HG03520 (cell line): ENCODE data around the gene C1D.

Experiments
- ATAC-seq: cut with Tn5 transposase; IDR thresholded peaks from one replicate; pipeline ENCODE4 v1.9.1; 2021; ENCODE audit warnings: mild to moderate bottlenecking, moderate library complexity; ENCODE audit not compliant: unreplicated experiment

C1D gene

DNA sequence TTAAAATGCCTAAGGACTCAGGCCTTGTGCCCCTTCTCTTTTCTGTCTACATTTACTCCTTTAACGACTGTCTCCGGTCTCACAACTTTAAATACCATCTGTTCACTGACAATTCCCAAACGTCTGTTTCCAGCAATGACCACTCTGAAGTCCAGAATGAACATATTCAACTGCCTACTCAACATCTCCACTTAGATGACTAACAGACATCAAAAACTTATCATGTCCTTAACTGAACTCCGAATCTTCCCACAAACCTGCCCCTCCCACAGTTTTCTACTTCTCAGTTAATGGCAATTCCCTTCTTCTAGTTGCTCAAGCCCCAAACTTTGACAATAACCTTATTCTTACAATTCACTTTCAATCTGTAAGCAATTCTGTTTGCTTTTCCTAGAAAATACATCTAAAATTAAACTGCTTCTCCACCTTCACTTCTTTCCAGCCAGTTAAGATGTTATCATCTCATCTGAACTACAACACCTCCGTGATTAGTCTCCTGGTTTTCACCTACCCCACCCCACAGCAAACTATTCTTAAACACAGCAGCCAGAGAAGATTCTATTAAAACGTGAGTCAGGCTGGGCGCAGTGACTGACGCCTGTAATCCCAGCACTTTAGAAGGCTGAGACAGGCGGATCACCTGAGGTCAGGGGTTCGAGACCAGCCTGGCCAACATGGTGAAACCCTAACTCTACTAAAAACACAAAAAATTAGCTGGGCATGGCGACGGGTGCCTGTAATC is 2.8 kb downstream of the C1D start:
- no peak for ATAC-seq

GRCh38 chr2:68057658-68058396 is 5.0 kb downstream of the C1D start:
- no peak for ATAC-seq

GRCh38 chr2:68052717-68053422 is 9.9 kb downstream of the C1D start:
- no peak for ATAC-seq

DNA sequence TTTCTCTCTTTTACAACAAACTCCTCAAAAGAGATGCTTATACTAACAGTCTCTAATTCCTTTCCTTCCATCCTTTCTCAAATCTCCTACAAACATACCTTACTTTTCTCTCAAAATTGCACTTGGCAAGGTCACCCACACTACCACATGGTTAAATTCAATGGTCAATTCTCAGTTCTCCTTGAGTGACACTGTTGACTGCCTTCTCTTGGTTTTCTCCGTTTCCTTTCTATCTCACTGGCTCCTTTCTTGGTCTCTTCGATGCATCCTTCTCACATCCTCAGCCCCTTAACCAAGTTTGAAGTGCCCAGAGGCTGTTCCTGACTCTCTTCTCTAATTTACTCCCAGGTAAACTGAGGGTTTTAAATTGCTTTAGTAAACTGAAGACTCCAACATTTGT is 12.5 kb downstream of the C1D start:
- no peak for ATAC-seq

- no peak for ATAC-seq
Observed at GRCh38 chr2:68046642-68047240, 16.1 kb downstream of the C1D start.

GRCh38 chr2:68046224-68046623 is 16.6 kb downstream of the C1D start:
- no peak for ATAC-seq

DNA sequence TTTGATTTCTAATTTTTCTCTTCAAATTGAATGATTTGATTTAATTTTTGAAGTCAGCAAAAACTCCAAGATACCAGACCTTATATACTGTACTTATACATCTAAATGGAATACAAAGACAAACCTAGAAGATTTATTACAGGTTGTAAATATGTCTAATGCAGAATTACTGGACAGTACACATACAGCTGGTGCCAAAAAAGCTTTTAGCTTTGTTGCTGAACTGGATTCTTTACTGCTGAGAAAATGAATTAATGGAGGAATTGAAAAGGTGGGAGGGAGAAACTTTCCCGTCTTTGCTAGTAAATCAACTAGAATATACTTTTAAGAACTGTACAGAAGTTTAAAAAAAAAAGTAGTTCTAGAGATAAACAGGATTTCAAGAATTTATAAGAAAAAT is 17.5 kb downstream of the C1D start:
- no peak for ATAC-seq

- ATAC-seq, result no peak
Observed at GRCh38 chr2:68044099-68044498, 18.7 kb downstream of the C1D start.

GRCh38 chr2:68043695-68044094 is 19.1 kb downstream of the C1D start:
- no peak for ATAC-seq

GRCh38 chr2:68043032-68043431 is 19.8 kb downstream of the C1D start:
- ATAC-seq, result no peak

DNA sequence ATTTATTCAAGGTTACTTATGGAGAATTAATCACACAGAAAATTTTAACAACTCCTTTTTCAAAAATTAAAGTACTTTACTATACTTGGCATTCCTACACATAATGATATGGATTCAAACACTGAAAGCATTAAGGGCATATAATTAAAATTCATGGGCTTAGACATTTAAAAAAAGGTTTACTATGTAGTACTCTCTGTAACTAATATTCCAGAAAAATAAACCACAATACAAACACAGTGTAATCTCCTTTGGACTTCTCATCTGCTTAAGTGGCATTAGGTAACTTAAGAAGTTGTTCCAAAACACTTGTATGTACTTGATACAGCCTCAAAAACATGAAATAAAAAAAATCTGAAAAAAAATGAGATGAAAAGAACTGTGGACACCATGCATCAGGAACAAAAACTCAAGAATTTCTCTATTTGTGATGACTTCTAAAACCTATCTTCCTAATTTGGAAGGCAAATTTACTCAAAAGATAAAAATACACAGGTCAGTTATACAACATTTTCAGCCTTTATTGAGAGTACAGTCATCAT is 21.0 kb downstream of the C1D start:
- ATAC-seq, result no peak

- ATAC-seq, result no peak
Observed at GRCh38 chr2:68040078-68040477, 22.7 kb downstream of the C1D start.

GRCh38 chr2:68039317-68039716 is 23.5 kb downstream of the C1D start:
- no peak for ATAC-seq

GRCh38 chr2:68032702-68033101 is 30.1 kb downstream of the C1D start:
- ATAC-seq, result no peak

- ATAC-seq, result peak; percentile 80
Observed at GRCh38 chr2:68031542-68032160, 31.2 kb downstream of the C1D start.

DNA sequence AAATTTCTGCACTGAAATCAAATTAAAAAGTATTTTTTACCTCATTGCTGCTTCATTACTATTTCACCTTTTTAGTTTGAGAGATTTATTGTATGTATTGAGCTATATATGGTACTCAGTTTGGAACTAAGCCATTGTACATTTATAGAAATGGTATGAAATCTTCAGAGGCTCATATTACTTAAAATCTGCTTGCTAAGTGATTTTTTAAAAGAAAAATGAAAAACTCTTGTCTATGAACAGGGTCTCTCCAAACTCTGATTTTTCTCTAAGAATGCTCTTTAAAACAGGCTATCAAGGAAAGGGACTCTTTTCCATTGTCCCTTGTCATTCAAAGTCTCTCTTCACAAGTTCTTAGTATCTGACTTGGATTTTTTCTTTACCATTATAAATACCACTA is 31.8 kb downstream of the C1D start:
- no peak for ATAC-seq

DNA sequence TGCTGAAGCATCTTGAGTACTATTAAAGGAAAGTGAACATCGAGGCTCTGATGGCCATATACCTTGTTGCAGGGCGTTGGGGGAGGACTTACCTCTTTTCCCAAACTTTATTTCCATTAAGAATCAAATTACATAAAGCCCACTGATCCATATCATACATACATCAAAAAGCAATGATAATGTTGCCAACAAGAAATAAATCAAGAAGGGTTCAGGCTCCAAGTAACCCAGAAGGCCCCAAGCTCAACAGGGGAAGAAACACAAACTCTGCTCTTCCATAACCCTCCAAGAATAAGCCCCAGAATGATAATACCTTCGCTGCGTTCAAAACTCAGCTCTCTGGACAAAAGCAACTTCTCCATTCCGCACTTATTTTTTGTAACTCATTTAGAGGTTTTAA is 32.3 kb downstream of the C1D start:
- no peak for ATAC-seq

GRCh38 chr2:68027959-68028358 is 34.8 kb downstream of the C1D start:
- ATAC-seq, result no peak

- no peak for ATAC-seq
Observed at GRCh38 chr2:68024450-68024849, 38.4 kb downstream of the C1D start.

GRCh38 chr2:68023904-68024303 is 38.9 kb downstream of the C1D start:
- ATAC-seq, result no peak

GRCh38 chr2:68018727-68019126 is 44.1 kb downstream of the C1D start:
- ATAC-seq, result no peak
